Fibroblast of skin of right quadriceps (primary cell): ENCODE results near the gene COA4.
A peak's percentile ranks its signal among the peaks of the same experiment; 100 is the strongest.
"Not testable (repeated sequence)": the region's sequence is repeated elsewhere in the genome, so short reads cannot be mapped to it uniquely, and the experiment has no call there.

Experiments used
- DNase-seq: peaks from one replicate; pipeline ENCODE4 v3.0.0-alpha.2; 2013

Gene COA4

GRCh38 chr11:73876424-73877310 is at the start of gene COA4, which contains the start of gene PAAF1:
Gene COA4 (minus strand): TSS chr11:73876846. CDS start chr11:73873378, 3,468 bp downstream.
Gene PAAF1 (plus strand): TSS chr11:73876999. CDS start chr11:73877022, 23 bp downstream.
- DNase-seq: peak; percentile 96

GRCh38 chr11:73921180-73921579 is 44.5 kb upstream of the COA4 start:
- no peak for DNase-seq

DNA sequence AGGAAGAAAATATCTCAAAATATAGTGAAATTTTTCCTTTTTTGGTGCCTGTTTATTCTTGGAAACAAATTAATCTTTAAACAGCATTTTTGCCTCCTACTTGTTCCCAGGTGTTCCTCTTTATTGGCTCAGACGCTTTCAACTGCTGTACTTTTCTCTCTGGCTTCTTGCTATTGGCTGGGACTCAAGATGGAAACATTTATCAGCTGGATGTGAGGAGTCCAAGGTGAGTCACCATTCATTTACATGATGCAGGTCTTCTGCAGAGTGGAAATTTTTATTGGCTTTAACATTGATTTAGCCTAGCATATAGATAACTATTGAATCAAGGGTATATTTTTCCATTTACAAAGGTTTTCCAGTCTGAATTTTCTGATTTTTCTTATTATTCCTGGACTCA is 39.8 kb upstream of the COA4 start:
- no peak for DNase-seq

DNA sequence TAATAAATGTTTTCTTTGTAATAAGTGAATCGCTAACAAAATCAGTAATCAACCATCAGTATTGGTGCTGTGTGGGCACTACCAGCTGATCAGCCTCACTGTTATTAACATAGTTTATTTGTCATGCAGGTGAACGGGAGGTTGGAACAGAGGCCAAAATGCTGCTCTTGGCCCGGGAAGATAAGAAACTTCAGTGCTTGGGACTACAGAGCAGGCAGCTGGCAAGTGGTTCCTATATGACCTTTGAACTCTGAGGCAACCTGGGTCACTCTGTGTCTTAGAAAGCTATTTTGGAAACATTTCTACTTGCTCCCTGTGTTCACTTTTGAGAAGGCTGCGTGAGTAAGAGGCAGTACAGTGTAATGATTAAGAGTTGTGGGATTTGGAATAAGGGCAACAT is 37.6 kb upstream of the COA4 start:
- DNase-seq: no peak

DNA sequence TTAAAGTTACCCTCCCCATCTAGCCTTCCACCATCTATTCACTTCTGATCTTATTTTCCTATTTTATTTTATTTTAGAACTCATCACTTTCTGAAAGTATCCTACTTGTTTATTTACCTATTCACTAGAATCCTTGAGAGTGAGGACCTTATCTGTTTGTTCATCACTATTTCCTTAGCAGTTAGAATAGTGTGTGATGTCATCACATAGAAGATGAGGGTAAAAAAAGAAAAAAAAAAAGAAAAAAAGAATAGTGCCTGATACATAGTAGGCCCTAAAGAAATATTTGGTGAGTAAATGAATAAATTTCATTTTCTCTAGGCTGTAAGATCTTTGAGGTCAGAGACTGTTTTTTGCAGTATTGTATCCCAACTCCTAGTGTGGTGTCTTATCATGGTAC is 36.8 kb upstream of the COA4 start:
- no peak for DNase-seq

DNA sequence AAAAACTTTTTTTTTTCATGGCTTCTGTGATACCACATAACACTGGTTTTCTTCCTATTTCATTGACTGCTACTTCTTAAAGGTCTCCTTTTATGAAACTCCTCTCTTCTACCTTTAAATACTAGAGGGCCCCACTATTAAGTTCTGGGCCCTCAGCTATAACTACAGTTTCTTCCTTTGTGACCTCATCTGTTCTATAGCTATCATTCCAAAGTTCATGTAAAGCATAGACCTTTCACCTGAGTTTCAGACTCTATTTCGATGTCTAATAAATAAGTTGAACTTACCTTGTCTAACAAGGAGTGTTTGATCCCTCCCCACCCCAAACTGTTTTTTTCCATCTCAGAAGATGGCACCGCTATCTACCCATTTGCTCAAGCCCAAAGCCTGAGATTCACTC is 35.4 kb upstream of the COA4 start:
- no peak for DNase-seq

DNA sequence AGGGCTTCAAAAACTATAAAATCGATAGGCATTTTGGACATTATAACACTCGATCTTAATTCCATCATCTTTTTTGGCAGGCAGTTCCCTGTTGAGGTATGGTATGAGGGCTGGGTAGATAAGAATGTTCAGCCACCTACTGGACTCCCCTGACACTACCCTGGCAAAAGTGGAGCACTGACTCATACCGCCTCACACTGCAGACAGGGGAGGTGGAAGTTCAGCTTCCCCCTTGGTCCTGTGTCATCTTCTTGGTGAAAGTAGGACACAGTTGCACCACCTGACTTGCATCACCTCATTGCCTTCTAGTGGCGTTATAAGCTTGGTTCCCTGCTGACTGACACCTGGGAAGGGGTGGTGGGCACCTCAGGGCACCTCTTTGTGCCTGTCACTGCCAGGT is 30.5 kb upstream of the COA4 start:
- DNase-seq: peak; percentile 28

GRCh38 chr11:73902303-73902702 is 25.7 kb upstream of the COA4 start:
- DNase-seq: no peak

DNA sequence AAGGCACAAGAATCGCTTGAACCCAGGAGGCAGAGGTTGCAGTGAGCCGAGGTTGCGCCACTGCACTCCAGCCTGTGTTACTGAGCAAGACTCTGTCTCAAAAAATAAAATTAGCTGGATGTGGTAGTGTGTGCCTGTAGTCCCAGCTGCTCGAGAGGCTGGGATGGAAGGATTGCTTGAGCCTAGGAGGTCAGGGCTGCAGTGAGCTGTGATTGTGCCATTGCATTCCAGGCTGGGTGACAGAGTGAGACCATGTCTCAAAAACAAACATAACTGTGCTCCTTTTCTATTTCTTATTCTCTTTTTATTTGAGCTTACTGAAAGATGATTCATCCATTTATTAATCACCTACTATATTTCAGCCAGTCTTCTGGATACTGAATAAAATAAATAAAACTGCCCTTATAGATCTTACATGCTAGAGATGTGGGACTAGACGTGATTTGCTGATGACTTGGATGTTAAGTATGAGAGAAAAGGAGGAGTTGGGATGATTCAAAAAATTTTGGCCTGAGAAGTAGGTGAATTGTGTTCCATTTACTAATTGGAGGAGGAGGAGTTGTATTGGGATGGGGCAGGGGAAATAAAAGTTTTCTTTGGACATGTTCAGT is 18.2 kb upstream of the COA4 start:
- DNase-seq: peak; percentile 51

GRCh38 chr11:73893041-73893440 is 16.4 kb upstream of the COA4 start:
- DNase-seq: no peak

DNA sequence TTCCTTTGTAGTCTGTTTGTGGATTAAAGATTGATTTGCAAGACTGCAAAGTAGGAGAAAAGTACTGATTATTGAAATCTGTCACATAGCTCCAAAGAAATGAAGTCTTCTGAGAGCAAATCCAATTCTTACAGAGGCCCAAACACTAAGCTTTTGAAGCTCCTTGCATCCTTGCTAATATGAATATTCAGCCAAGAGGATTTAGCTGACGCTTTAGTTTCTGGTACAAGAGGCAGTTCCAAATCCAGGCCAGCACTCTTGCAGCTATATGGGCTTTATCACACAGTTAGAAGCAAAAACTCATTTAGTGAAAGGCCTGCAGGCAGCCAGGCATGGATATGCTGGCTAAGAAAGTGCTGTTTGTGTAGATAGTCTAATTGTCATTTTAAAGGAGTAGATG is 12.9 kb upstream of the COA4 start:
- no peak for DNase-seq

DNA sequence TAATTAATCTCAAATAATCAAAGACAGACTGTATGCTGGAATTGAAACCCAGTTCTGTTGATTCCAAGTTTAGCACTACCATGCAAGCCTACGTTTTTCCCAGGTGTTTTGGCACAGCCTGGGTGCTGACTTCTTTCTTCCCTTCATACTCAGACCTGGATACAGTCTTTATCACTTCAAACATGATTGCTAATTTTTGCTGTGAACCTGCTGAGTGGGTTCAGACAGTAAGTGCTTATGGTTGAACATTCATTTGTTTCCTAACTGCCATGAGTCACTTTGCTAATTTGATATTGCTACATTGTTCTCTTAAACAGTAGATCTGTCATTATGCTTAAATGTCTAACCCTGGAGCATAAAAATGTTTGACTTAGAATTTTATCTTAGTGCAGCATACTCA is 12.4 kb upstream of the COA4 start:
- DNase-seq: no peak

GRCh38 chr11:73888244-73888643 is 11.6 kb upstream of the COA4 start:
- DNase-seq: no peak

DNA sequence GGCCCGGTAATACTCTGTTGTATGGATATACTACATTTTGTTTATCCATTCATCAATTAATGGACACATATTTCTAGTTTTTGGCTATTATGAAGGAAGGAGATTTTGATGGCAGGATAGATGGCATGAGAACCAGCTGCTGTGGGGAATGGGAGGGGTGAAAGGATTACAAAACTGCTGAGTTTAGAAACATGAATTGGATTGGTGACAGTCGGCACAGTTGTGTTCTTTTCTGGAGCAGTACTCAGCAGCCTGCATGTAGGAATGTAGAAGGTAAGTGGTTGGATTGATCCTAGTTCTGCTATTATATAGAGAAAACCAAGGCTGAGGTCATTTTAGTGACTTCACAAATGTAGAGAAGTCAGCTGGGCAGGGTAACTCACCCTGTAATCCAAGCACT is 7.2 kb upstream of the COA4 start:
- no peak for DNase-seq

GRCh38 chr11:73880449-73880848 is 3.8 kb upstream of the COA4 start:
- not testable (repeated sequence) for DNase-seq

- no peak for DNase-seq
Measured at GRCh38 chr11:73878771-73879170, 2.1 kb upstream of the COA4 start.

DNA sequence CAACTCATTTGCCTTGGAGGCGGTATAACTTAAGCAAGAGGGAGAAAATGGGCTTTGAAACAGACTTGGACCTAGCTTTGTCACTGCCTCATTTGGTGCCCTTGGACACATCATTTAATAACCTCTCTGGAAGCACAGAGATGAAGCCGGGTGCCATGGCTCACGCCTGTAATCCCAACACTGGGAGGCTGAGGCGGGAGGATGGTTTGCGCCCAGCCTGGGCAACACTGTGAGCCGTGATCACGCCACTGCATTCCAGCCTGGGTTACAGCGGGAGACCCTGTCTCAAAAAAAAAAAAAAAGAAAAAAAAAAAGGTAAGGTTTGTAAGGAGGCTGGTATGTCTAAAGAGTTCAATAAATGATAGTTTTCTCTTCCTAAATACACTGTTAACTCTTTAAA is 806 bp downstream of the COA4 start:
- no peak for DNase-seq

DNA sequence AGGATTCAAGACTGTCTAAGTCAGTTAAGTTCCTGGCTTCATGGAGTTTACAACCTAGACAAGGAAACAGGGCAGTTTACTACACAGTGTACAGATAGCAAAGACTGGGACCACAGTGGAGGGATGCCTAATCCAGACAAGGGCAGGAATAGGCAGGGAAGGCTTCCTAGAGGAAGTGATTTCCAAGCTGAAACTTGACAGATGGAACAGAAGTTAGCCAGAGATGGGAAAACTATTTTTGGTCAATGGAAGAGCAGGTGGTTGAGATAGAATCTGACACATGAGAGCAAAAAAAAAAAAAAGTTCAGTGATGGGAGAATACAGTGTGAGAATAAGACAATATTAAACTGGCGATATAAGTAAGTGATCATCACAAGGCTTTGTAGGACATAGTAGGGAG is 1.3 kb downstream of the COA4 start:
- DNase-seq: no peak

DNA sequence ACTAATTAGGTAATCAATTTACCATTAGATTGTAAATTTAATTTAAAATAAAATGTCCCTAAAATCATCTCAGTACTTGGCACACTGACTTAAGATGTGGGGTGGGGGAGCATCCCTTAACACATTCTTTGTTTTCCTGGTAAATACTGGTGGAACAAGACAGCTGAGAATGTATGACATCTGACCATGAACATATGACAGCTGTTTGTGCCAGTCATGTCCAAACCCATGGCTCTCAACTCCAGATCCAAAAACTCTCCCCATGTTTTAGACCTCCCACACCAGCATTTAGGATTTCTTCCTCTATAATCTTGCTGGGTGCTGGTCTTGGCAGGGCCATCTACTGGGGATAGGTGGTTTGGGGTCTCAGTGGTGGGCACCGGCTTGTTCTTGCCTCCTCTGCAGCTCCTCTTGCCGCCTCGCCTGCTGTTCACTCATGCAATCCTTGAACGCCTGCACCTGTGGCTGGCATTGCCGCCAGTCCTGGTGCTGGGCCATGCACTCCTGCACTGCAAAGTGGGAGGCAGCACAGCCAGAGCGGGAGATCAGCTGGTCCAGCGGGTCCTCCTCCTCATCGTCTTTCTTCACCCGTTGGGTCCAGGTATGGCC is 3.8 kb downstream of the COA4 start:
- DNase-seq: no peak

DNA sequence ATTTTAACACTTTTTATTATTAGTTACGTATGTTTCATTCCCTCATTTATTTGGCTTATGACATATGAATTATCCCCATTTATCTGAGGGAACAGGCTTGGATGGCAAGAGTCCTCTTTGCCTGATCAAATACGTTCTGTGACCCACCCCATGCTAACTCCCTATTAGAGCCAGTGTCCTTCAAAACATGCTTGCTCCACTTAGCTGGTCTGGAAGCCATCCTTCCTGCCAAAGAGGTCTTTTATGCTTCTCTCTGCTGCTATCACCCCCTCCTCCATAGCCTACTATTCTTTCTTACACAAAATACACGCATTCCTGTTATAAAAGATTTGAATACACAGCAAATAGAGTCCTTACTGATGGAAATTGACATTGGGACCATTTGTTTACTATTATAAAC is 6.4 kb downstream of the COA4 start:
- DNase-seq: no peak

- DNase-seq: no peak
Measured at GRCh38 chr11:73869332-73869949, 7.2 kb downstream of the COA4 start.

GRCh38 chr11:73866586-73866996 is 10.1 kb downstream of the COA4 start:
- peak; percentile 80 for DNase-seq

GRCh38 chr11:73866095-73866579 is 10.5 kb downstream of the COA4 start:
- DNase-seq: peak; percentile 64
